ENCODE data around the gene ZXDC.

GRCh38 chr3:126476166-126477060 is 722 bp upstream of the ZXDC start:
- TF ChIP-seq CTCF (IDR thresholded peaks at IDR 0.05) (no peak), POLR2A (IDR thresholded peaks at IDR 0.05) (peak; percentile 60)

All from ovary (tissue), 3 donors.